H1 (cell line): ENCODE data around the gene TNFAIP1. TPM values are rescaled to one million over a fixed set of nuclear protein-coding genes. Genes with fewer than 3 reads are reported as not detected.

Source experiments
- CTCF ChIA-PET: fragments of 300-600 bp; sonication (Branson Sonifier 250); formaldehyde crosslinking; loops from one replicate; lab custom pipeline; 2021; ENCODE audit not compliant: partially characterized antibody; lab: Charles Lee
- POLR2A ChIA-PET: fragments of 300-600 bp; sonication (Branson Sonifier 250); formaldehyde crosslinking; loops from one replicate; lab custom pipeline; 2021; ENCODE audit warnings: inconsistent platforms; ENCODE audit not compliant: partially characterized antibody; lab: Charles Lee
- DNase-seq, 2 experiments: peaks; one replicate each; pipeline versions ENCODE4 v3.0.0 to v3.0.0-alpha.2; 2010 to 2022; ENCODE audit warnings: low spot score in 2 of 2, low read depth in 1 of 2, mixed read lengths in 1 of 2
- FAIRE-seq: peaks from 2 replicates; lab custom pipeline; 2011; peaks lifted over from hg19 to GRCh38; lab: Jason Lieb, UNC
- H2AFZ ChIP-seq: 2 replicates; pipeline ENCODE4 v1.8.1; 2012; ENCODE audit warnings: low read length, inconsistent platforms
- H2AK5ac ChIP-seq: 2 replicates; pipeline ENCODE4 v1.6.1; 2013; ENCODE audit warnings: low read depth, low read length
- H2BK120ac ChIP-seq: replicated peaks from 2 replicates; pipeline ENCODE3; 2013; ENCODE audit warnings: low read depth, low read length, inconsistent platforms
- H2BK12ac ChIP-seq: 2 replicates; pipeline ENCODE4 v1.6.1; 2013; ENCODE audit warnings: low read depth, low read length
- H2BK15ac ChIP-seq: 2 replicates; pipeline ENCODE4 v1.6.1; 2013; ENCODE audit warnings: low read length
- H2BK20ac ChIP-seq: 2 replicates; pipeline ENCODE4 v1.6.1; 2013; ENCODE audit warnings: low read length
- H2BK5ac ChIP-seq: 2 replicates; pipeline ENCODE4 v1.6.1; 2013; ENCODE audit warnings: low read depth, low read length
- H3K14ac ChIP-seq: 2 replicates; pipeline ENCODE4 v1.6.1; 2013; ENCODE audit warnings: inconsistent platforms; ENCODE audit not compliant: insufficient read length
- H3K18ac ChIP-seq: 2 replicates; pipeline ENCODE4 v1.6.1; 2013; ENCODE audit warnings: low read length; ENCODE audit errors: extremely low read depth
- H3K23ac ChIP-seq: 2 replicates; pipeline ENCODE4 v1.6.1; 2013; ENCODE audit warnings: inconsistent platforms; ENCODE audit not compliant: insufficient read length
- H3K23me2 ChIP-seq: 2 replicates; pipeline ENCODE4 v1.6.1; 2013; ENCODE audit warnings: low read depth, low read length
- H3K27ac ChIP-seq: 2 replicates; pipeline ENCODE4 v1.6.1; 2011; ENCODE audit warnings: low read depth, low read length, inconsistent platforms
- H3K27me3 ChIP-seq, 4 experiments: replicated peaks in 1 of 4; 1 replicate in 1 of 4; 2 replicates in 3 of 4; pipeline versions ENCODE4 v1.6.1 to v1.8.1; 2011 to 2013; ENCODE audit warnings: low read length in 3 of 4, mild to moderate bottlenecking in 3 of 4, inconsistent platforms in 2 of 4, mixed read lengths in 2 of 4, moderate library complexity in 1 of 4; ENCODE audit not compliant: control insufficient read depth in 3 of 4, insufficient read depth in 3 of 4; ENCODE audit errors: extremely low read depth in 1 of 4
- H3K36me3 ChIP-seq, 4 experiments: 2 replicates each; pipeline versions ENCODE4 v1.6.1 to v1.8.1; 2011 to 2013; ENCODE audit warnings: mild to moderate bottlenecking in 4 of 4, low read length in 3 of 4, moderate library complexity in 2 of 4, control low read depth in 1 of 4, inconsistent platforms in 1 of 4; ENCODE audit not compliant: insufficient read depth in 4 of 4, control insufficient read depth in 2 of 4
- H3K4ac ChIP-seq: replicated peaks from 2 replicates; pipeline ENCODE3; 2013; ENCODE audit warnings: low read length, low read depth, mixed read lengths, inconsistent platforms; ENCODE audit not compliant: insufficient read length
- H3K4me1 ChIP-seq, 4 experiments: replicated peaks in 1 of 4; 1 replicate in 1 of 4; 2 replicates in 3 of 4; pipeline versions ENCODE4 v1.6.1 to v1.8.1; 2011 to 2013; ENCODE audit warnings: low read length in 3 of 4, inconsistent platforms in 2 of 4, mixed read lengths in 1 of 4; ENCODE audit not compliant: insufficient read depth in 4 of 4, control insufficient read depth in 3 of 4
- H3K4me2 ChIP-seq, 2 experiments: 2 replicates each; pipeline versions ENCODE4 v1.6.1 to v1.8.1; 2011 to 2013; ENCODE audit warnings: low read depth in 2 of 2, low read length in 2 of 2, control low read depth in 1 of 2, inconsistent platforms in 1 of 2, mild to moderate bottlenecking in 1 of 2; ENCODE audit not compliant: insufficient read depth in 1 of 2
- H3K4me3 ChIP-seq, 4 experiments: fragments of 200-600, 300-600 bp in 1 of 4; sonication (generic), shearing (Covaris generic), sonication (Bioruptor Twin) in 1 of 4; 2 replicates each; pipeline versions ENCODE4 v1.5.1 to v1.8.1; 2011 to 2016; ENCODE audit warnings: low read length in 4 of 4, low read depth in 3 of 4, control low read depth in 2 of 4, inconsistent platforms in 2 of 4, mild to moderate bottlenecking in 2 of 4, mixed read lengths in 1 of 4, moderate library complexity in 1 of 4; ENCODE audit not compliant: insufficient read depth in 2 of 4; ENCODE audit errors: extremely low read depth in 1 of 4
- H3K56ac ChIP-seq: replicated peaks from 2 replicates; pipeline ENCODE3; 2013; ENCODE audit warnings: low read depth, mild to moderate bottlenecking, mixed read lengths, low read length, inconsistent platforms; ENCODE audit not compliant: insufficient read length
- H3K79me1 ChIP-seq: 2 replicates; pipeline ENCODE4 v1.6.1; 2013; ENCODE audit warnings: low read depth, low read length, control low read depth
- H3K79me2 ChIP-seq, 2 experiments: 2 replicates each; pipeline versions ENCODE4 v1.6.1 to v1.8.1; 2012 to 2013; ENCODE audit warnings: low read length in 2 of 2, mild to moderate bottlenecking in 2 of 2, inconsistent platforms in 1 of 2; ENCODE audit not compliant: insufficient read depth in 2 of 2, control insufficient read depth in 1 of 2
- H3K9ac ChIP-seq, 4 experiments: replicated peaks in 1 of 4; 1 replicate in 1 of 4; 2 replicates in 3 of 4; pipeline versions ENCODE4 v1.6.1 to v1.8.1; 2011 to 2013; ENCODE audit warnings: low read depth in 3 of 4, low read length in 3 of 4, control low read depth in 2 of 4, mild to moderate bottlenecking in 2 of 4, moderate library complexity in 2 of 4, inconsistent platforms in 1 of 4; ENCODE audit errors: extremely low read depth in 1 of 4
- H3K9me3 ChIP-seq, 2 experiments: 2 replicates each; pipeline versions ENCODE4 v1.6.1 to v1.8.1; 2012 to 2013; ENCODE audit warnings: mild to moderate bottlenecking in 2 of 2, moderate library complexity in 2 of 2, control low read depth in 1 of 2, inconsistent platforms in 1 of 2, low read depth in 1 of 2, low read length in 1 of 2, mixed read lengths in 1 of 2; ENCODE audit not compliant: insufficient read depth in 2 of 2
- H4K20me1 ChIP-seq, 2 experiments: replicated peaks in 1 of 2; 2 replicates each; pipeline versions ENCODE3 to v1.8.1; 2011 to 2013; ENCODE audit warnings: inconsistent platforms in 2 of 2, low read length in 2 of 2, mild to moderate bottlenecking in 1 of 2; ENCODE audit not compliant: insufficient read depth in 2 of 2, control insufficient read depth in 1 of 2
- H4K5ac ChIP-seq: 2 replicates; pipeline ENCODE4 v1.6.1; 2013; ENCODE audit warnings: low read length, low read depth, mixed read lengths, inconsistent platforms; ENCODE audit not compliant: insufficient read length
- H4K8ac ChIP-seq: 2 replicates; pipeline ENCODE4 v1.8.0; 2013; ENCODE audit warnings: mild to moderate bottlenecking, moderate library complexity, low read length, inconsistent platforms; ENCODE audit not compliant: insufficient read depth; ENCODE audit errors: extremely low read depth
- H4K91ac ChIP-seq: replicated peaks from 2 replicates; pipeline ENCODE3; 2013; ENCODE audit warnings: low read length, mixed read lengths, inconsistent platforms; ENCODE audit not compliant: insufficient read length
- CBX8 ChIP-seq: fragments of 300-800, 300-1000 bp; sonication (generic); IDR thresholded peaks from 2 replicates; pipeline ENCODE4 v1.7.1; 2016; ENCODE audit warnings: low read depth, low read length, borderline replicate concordance
- CHD1 ChIP-seq: IDR thresholded peaks from 2 replicates; pipeline ENCODE4 v1.6.1; 2012; ENCODE audit warnings: low read depth, low read length, improper control_type of control experiment
- EP300 ChIP-seq, 2 experiments: IDR thresholded peaks; 1 replicate in 1 of 2; 2 replicates in 1 of 2; pipeline ENCODE4 v1.6.1; 2011 to 2012; ENCODE audit warnings: low read depth in 2 of 2, low read length in 2 of 2, mild to moderate bottlenecking in 2 of 2, borderline replicate concordance in 1 of 2, inconsistent platforms in 1 of 2, moderate library complexity in 1 of 2
- GTF2F1 ChIP-seq: IDR thresholded peaks from 2 replicates; pipeline ENCODE4 v1.6.1; 2012; ENCODE audit warnings: low read depth, low read length, improper control_type of control experiment, borderline replicate concordance
- JUND ChIP-seq: IDR thresholded peaks from 2 replicates; pipeline ENCODE4 v1.6.1; 2011; ENCODE audit warnings: mild to moderate bottlenecking, improper control_type of control experiment, low read length
- KDM1A ChIP-seq: fragments of 200-600, 300-600 bp; sonication (generic); IDR thresholded peaks from 2 replicates; pipeline ENCODE4 v1.7.1; 2016; ENCODE audit warnings: mild to moderate bottlenecking, low read length, borderline replicate concordance
- RBBP5 ChIP-seq: IDR thresholded peaks from 2 replicates; pipeline ENCODE4 v1.7.1; 2012; ENCODE audit warnings: low read depth, mild to moderate bottlenecking, inconsistent platforms, low read length, moderate library complexity, borderline replicate concordance
- SIN3A ChIP-seq, 2 experiments: IDR thresholded peaks in 1 of 2; conservative IDR thresholded peaks in 1 of 2; 2 replicates each; pipeline ENCODE4 v1.6.1; 2011 to 2012; ENCODE audit warnings: low read length in 2 of 2, improper control_type of control experiment in 1 of 2, low read depth in 1 of 2, mild to moderate bottlenecking in 1 of 2
- SIRT6 ChIP-seq: IDR thresholded peaks from one replicate; pipeline ENCODE4 v1.7.1; 2012; ENCODE audit warnings: low read length, inconsistent platforms
- SP1 ChIP-seq: IDR thresholded peaks from 2 replicates; pipeline ENCODE4 v1.6.1; 2011; ENCODE audit warnings: low read depth, low read length
- SP4 ChIP-seq: IDR thresholded peaks from 2 replicates; pipeline ENCODE4 v1.6.1; 2012; ENCODE audit warnings: low read length, inconsistent platforms
- ZNF274 ChIP-seq: IDR thresholded peaks from 2 replicates; pipeline ENCODE4 v1.7.0; 2012; ENCODE audit warnings: low read length, borderline replicate concordance; ENCODE audit errors: extremely low read depth
- WGBS, 2 experiments: shearing (Covaris generic) in 1 of 2; methylation state at CpG; one replicate each; pipeline versions ENCODE4 v1.1.6 to v1.1.7; 2013 to 2015; ENCODE audit warnings: low lambda C conversion rate in 2 of 2, mixed read lengths in 2 of 2, inconsistent platforms in 1 of 2, low coverage in 1 of 2, missing lambda C conversion rate in 1 of 2; ENCODE audit not compliant: insufficient replicate concordance in 2 of 2, insufficient coverage in 1 of 2, insufficient read length in 1 of 2; ENCODE audit errors: extremely low coverage in 1 of 2, missing lambda C conversion rate in 1 of 2; 5-methylcytosine and 5-hydroxymethylcytosine counted together
- polyA plus RNA-seq, 7 experiments: library from polyadenylated mRNA; depleted of rRNA in 3 of 7; stranded (reverse) in 5 of 7; unstranded in 2 of 7; fragments of >200 nt in 5 of 7; fragments of 200-250 nt in 2 of 7; gene quantifications; 1 replicate in 5 of 7; 2 replicates in 1 of 7; 4 replicates in 1 of 7; pipeline versions ENCODE4 v1.2.1 to v1.2.3, GENCODE V29; 2011 to 2013; ENCODE audit warnings: missing spikeins in 2 of 7, mixed read lengths in 2 of 7
- total RNA-seq: library from RNA; stranded (reverse); fragmentation: NEBNext Ultra II Directional; extraction: Animal tissue kit (Norgen Biotek cat#: 25700); gene quantifications from 2 replicates; pipeline ENCODE4 v1.2.1, GENCODE V29; 2021
- TF ChIP-seq, protein P1 (sequence below): IDR thresholded peaks from 2 replicates; pipeline ENCODE4 v1.6.1; 2011; ENCODE audit warnings: low read length, improper control_type of control experiment

Gene TNFAIP1
- total and polyA plus RNA-seq, 2 of the 8 experiments (the other 6 are each of a cell fraction or from before 2014, with no cell fraction given): 16.9 to 19.5 TPM

GRCh38 chr17:28340374-28340773 is 4.8 kb downstream of the TNFAIP1 start:
- Histone ChIP-seq H3K4ac (no peak overlapping the region), H2BK15ac (no peak overlapping the region), H3K79me2 (peaks cover 0 to 7% of the 10 kb centered on the region in 2 experiments; a peak in 2 of 4 replicates), H2BK12ac (no peak overlapping the region), H3K56ac (no peak overlapping the region), H4K5ac (no peak overlapping the region), H3K14ac (no peak overlapping the region), H3K9me3 (no peaks in the 10 kb centered on the region), H2BK5ac (no peak overlapping the region), H3K23ac (no peak overlapping the region), H3K4me3 (no peak overlapping the region), H3K27me3 (no peaks in the 10 kb centered on the region), H3K4me1 (peaks cover 0 to 6% (median 6%) of the 10 kb centered on the region in 4 experiments; a peak in 6 of 7 replicates), H4K8ac (no peak overlapping the region), H3K36me3 (peaks cover 6 to 24% (median 18%) of the 10 kb centered on the region in 4 experiments; a peak in 7 of 8 replicates), H3K27ac (no peak overlapping the region), H3K18ac (no peak overlapping the region), H3K23me2 (peaks cover 6% of the 10 kb centered on the region; the same call in 1 of the 2 replicates), H2AK5ac (no peak overlapping the region), H4K91ac (no peak overlapping the region), H3K9ac (no peak overlapping the region), H3K4me2 (no peak overlapping the region), H2BK120ac (no peak overlapping the region), H4K20me1 (peaks cover 6 to 8% of the 10 kb centered on the region in 2 experiments), H2BK20ac (no peak overlapping the region), H3K79me1 (peaks cover 12% of the 10 kb centered on the region), H2AFZ (no peak overlapping the region)
- FAIRE-seq (no peak), DNase-seq (no peak)
- ChIA-PET CTCF (interaction anchor here (0.6 to 0.9 kb wide), 2 partner anchors 11 to 542 kb away, joined by 3 read pairs; no protein-coding TSS in a partner anchor), POLR2A (interaction anchor here (1.0 kb wide), 1 partner anchor 8 kb away, joined by 3 read pairs; no protein-coding TSS in a partner anchor)
- WGBS, 2 experiments: 94% methylated on average over 6 of the region's 6 CpGs; no CpG with 5 or more reads in 1 of the 2 experiments
- TF ChIP-seq KDM1A (no peak), CHD1 (no peak), SP1 (no peak), SIN3A (conservative IDR thresholded peaks at IDR 0.05 in 1 of 2, IDR thresholded peaks at IDR 0.05 in 1 of 2; ENCODE audit: low read depth in 1 of 2, low read length in 2 of 2) (no peak), SIRT6 (no peak), EP300 (IDR thresholded peaks at IDR 0.05; ENCODE audit: borderline replicate concordance in 1 of 2, low read depth in 2 of 2, low read length in 2 of 2) (no peak), JUND (no peak), RBBP5 (no peak), SP4 (no peak), CBX8 (no peak), GTF2F1 (no peak), ZNF274 (no peak)
- TF ChIP-seq, protein P1, sequence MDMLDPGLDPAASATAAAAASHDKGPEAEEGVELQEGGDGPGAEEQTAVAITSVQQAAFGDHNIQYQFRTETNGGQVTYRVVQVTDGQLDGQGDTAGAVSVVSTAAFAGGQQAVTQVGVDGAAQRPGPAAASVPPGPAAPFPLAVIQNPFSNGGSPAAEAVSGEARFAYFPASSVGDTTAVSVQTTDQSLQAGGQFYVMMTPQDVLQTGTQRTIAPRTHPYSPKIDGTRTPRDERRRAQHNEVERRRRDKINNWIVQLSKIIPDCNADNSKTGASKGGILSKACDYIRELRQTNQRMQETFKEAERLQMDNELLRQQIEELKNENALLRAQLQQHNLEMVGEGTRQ: no peak
